MM.1S (cell line): Measurements from ENCODE around the gene MEGF11.

ENCODE experiments used
- DNase-seq: peaks from one replicate; pipeline ENCODE4 v3.0.0-alpha.2; 2015
- H2AFZ ChIP-seq: fragments of 300-600 bp; sonication (generic); 2 replicates; pipeline ENCODE4 v1.6.0; 2016; ENCODE audit warnings: antibody characterized with exemption, low read length
- H3F3A ChIP-seq: fragments of 300-600 bp; sonication (generic); 2 replicates; pipeline ENCODE4 v1.6.1; 2016; ENCODE audit warnings: mild to moderate bottlenecking, antibody characterized with exemption, low read length, moderate library complexity, mixed read lengths; ENCODE audit not compliant: insufficient read depth
- H3K27ac ChIP-seq: fragments of 300-600 bp; sonication (generic); 2 replicates; pipeline ENCODE4 v1.5.1; 2016; ENCODE audit warnings: mild to moderate bottlenecking, low read length
- H3K27me3 ChIP-seq: fragments of 300-600 bp; sonication (generic); replicated peaks from 2 replicates; pipeline ENCODE4 v1.6.0; 2016; ENCODE audit warnings: low read length; ENCODE audit not compliant: insufficient read depth
- H3K36me3 ChIP-seq: fragments of 300-600 bp; sonication (generic); replicated peaks from 2 replicates; pipeline ENCODE4 v1.6.1; 2016; ENCODE audit warnings: mild to moderate bottlenecking, low read length, mixed read lengths; ENCODE audit not compliant: insufficient read depth
- H3K4me1 ChIP-seq: fragments of 300-600 bp; sonication (generic); 2 replicates; pipeline ENCODE4 v1.6.1; 2016; ENCODE audit warnings: low read length, mixed read lengths
- H3K4me2 ChIP-seq: fragments of 300-600 bp; sonication (generic); 2 replicates; pipeline ENCODE4 v1.6.0; 2016; ENCODE audit warnings: low read depth, low read length
- H3K4me3 ChIP-seq: fragments of 300-600 bp; sonication (generic); 2 replicates; pipeline ENCODE4 v1.5.1; 2016; ENCODE audit warnings: low read length, mixed read lengths
- H3K79me2 ChIP-seq: fragments of 300-600 bp; sonication (generic); 2 replicates; pipeline ENCODE4 v1.6.1; 2016; ENCODE audit warnings: mixed run types, low read length, mixed read lengths
- H3K9ac ChIP-seq: fragments of 300-600 bp; sonication (generic); 2 replicates; pipeline ENCODE4 v1.6.1; 2016; ENCODE audit warnings: low read length, mixed read lengths
- H3K9me2 ChIP-seq: fragments of 300-600 bp; sonication (generic); replicated peaks from 2 replicates; pipeline ENCODE4 v1.6.1; 2016; ENCODE audit warnings: mild to moderate bottlenecking, low read length, mixed read lengths; ENCODE audit not compliant: insufficient read depth
- H3K9me3 ChIP-seq: fragments of 300-600 bp; sonication (generic); replicated peaks from 2 replicates; pipeline ENCODE4 v1.6.1; 2016; ENCODE audit warnings: mild to moderate bottlenecking, low read length, mixed read lengths; ENCODE audit not compliant: insufficient read depth
- H4K20me1 ChIP-seq: fragments of 300-600 bp; sonication (generic); 2 replicates; pipeline ENCODE4 v1.6.1; 2016; ENCODE audit warnings: mild to moderate bottlenecking, low read length, moderate library complexity, mixed read lengths; ENCODE audit not compliant: insufficient read depth
- EZH2 ChIP-seq: fragments of 300-600 bp; sonication (generic); optimal IDR thresholded peaks from 2 replicates; pipeline ENCODE3; 2017; ENCODE audit warnings: low read depth, mild to moderate bottlenecking, antibody characterized with exemption, low read length, mixed read lengths
- EZH2phosphoT487 ChIP-seq: fragments of 300-600 bp; sonication (generic); IDR thresholded peaks from 2 replicates; pipeline ENCODE4 v1.6.1; 2018; ENCODE audit warnings: antibody characterized with exemption, low read length
- TF ChIP-seq, protein P1 (sequence below): fragments of 300-600 bp; sonication (generic); IDR thresholded peaks from 2 replicates; pipeline ENCODE4 v1.5.1; 2016; ENCODE audit warnings: antibody characterized with exemption, low read length, mixed read lengths

MEGF11 gene

DNA sequence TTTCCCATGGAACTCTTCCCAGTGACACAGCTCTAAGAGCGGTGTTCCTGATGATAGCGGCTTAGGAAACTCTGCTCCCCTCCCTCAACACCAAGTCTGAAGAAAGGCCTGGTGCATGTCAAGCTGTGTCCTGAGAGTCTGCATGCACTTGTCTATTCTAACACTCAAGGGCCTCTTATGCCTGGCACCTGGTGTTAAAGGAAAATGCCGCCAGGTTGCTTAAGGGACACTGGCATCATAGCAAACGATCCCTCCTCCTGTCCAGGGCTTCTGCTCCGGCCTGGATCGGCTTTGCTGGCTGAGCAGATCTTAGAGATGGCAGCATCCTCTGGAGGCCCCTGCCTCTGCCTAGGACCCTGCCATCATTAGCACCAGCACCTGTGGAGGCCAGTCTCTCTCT is 121.7 kb downstream of the MEGF11 start:
- Histone ChIP-seq H2AFZ (no peak overlapping the region), H3K9me2 (no peaks in the 10 kb centered on the region), H3K9me3 (no peaks in the 10 kb centered on the region), H3K4me1 (no peaks in the 10 kb centered on the region), H3K4me3 (no peak overlapping the region), H3K27me3 (peaks cover 32% of the 10 kb centered on the region), H3K9ac (no peak overlapping the region), H3K27ac (no peak overlapping the region), H4K20me1 (no peaks in the 10 kb centered on the region), H3K79me2 (no peaks in the 10 kb centered on the region), H3F3A (no peaks in the 10 kb centered on the region), H3K36me3 (no peaks in the 10 kb centered on the region), H3K4me2 (no peak overlapping the region)
- DNase-seq, result no peak
- no peak for TF ChIP-seq EZH2phosphoT487
- no peak for TF ChIP-seq EZH2
- TF ChIP-seq, protein P1, sequence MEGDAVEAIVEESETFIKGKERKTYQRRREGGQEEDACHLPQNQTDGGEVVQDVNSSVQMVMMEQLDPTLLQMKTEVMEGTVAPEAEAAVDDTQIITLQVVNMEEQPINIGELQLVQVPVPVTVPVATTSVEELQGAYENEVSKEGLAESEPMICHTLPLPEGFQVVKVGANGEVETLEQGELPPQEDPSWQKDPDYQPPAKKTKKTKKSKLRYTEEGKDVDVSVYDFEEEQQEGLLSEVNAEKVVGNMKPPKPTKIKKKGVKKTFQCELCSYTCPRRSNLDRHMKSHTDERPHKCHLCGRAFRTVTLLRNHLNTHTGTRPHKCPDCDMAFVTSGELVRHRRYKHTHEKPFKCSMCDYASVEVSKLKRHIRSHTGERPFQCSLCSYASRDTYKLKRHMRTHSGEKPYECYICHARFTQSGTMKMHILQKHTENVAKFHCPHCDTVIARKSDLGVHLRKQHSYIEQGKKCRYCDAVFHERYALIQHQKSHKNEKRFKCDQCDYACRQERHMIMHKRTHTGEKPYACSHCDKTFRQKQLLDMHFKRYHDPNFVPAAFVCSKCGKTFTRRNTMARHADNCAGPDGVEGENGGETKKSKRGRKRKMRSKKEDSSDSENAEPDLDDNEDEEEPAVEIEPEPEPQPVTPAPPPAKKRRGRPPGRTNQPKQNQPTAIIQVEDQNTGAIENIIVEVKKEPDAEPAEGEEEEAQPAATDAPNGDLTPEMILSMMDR, result no peak

DNA sequence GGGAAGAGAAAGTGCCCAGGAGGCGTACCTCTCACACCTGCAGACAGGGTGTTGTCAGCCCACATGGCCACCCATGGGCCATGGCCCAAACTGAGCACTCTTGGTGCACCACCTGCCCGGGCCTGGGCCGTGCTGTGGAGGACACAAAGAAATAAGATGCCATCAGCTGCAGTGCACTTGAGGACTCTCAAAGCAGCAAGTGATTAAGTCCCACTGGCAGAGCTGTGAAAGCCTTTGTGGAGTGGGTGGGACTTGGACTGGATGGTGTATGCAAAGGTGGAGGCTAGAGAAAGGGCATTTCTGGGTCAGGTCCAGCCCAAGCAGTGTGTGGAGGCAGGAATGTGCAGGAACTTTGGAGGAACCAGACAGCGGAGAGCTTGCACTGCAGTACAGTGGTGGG is 122.3 kb downstream of the MEGF11 start:
- TF ChIP-seq EZH2, result no peak
- no peak for TF ChIP-seq EZH2phosphoT487
- TF ChIP-seq, protein P1, result no peak
- H3K27ac ChIP-seq, result no peak overlapping the region
- H3K9me2 ChIP-seq, result no peaks in the 10 kb centered on the region
- H4K20me1 ChIP-seq, result no peaks in the 10 kb centered on the region
- no peaks in the 10 kb centered on the region for H3K4me1 ChIP-seq
- DNase-seq, result no peak
- H2AFZ ChIP-seq, result no peak overlapping the region
- H3K4me2 ChIP-seq, result no peak overlapping the region
- H3K9ac ChIP-seq, result no peak overlapping the region
- H3K27me3 ChIP-seq, result peaks cover 35% of the 10 kb centered on the region
- no peaks in the 10 kb centered on the region for H3K9me3 ChIP-seq
- H3K36me3 ChIP-seq, result no peaks in the 10 kb centered on the region
- no peaks in the 10 kb centered on the region for H3K79me2 ChIP-seq
- H3K4me3 ChIP-seq, result no peak overlapping the region
- H3F3A ChIP-seq, result no peaks in the 10 kb centered on the region

DNA sequence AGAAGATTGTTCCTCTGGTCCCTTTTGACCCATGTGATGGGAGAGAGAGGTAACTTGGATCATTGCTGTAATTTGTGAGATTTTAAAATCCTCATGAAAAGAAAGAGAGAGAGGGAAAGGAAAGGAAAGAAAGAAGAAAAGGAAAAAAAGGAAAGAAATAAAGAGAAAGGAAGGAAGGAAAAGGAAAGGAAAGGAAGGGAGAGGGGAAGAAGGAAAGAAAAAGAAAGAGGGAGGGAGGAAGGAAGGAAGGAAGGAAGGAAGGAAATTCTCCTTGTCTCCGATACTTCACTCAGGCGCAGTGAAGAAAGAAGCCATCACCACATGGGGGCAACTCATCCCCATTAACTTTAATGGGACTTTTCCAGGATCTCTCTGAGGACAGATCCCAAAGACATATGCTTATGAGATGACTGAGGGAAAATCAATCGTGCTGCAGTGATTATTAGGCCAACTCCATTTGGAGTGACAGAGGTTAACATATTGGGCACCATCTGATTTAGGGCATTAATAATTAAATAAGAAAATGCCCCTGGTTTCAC is 123.0 kb downstream of the MEGF11 start:
- no peaks in the 10 kb centered on the region for H3F3A ChIP-seq
- no peak overlapping the region for H3K4me2 ChIP-seq
- no peaks in the 10 kb centered on the region for H3K36me3 ChIP-seq
- H3K4me1 ChIP-seq, result no peaks in the 10 kb centered on the region
- no peak overlapping the region for H3K9ac ChIP-seq
- no peaks in the 10 kb centered on the region for H3K79me2 ChIP-seq
- no peak for DNase-seq
- TF ChIP-seq, protein P1, result no peak
- TF ChIP-seq EZH2phosphoT487 (no peak), EZH2 (no peak)
- no peaks in the 10 kb centered on the region for H3K9me3 ChIP-seq
- no peaks in the 10 kb centered on the region for H3K9me2 ChIP-seq
- no peak overlapping the region for H3K27ac ChIP-seq
- H2AFZ ChIP-seq, result no peak overlapping the region
- no peak overlapping the region for H3K4me3 ChIP-seq
- peaks cover 41% of the 10 kb centered on the region for H3K27me3 ChIP-seq
- no peaks in the 10 kb centered on the region for H4K20me1 ChIP-seq
